Fibroblast of skin of left biceps (primary cell): ENCODE results near the gene KRT10.
"Not testable (repeated sequence)": the region's sequence is repeated elsewhere in the genome, so short reads cannot be mapped to it uniquely, and the experiment has no call there.

ENCODE experiments used
- DNase-seq, 2 experiments: peaks; one replicate each; pipeline ENCODE4 v3.0.0-alpha.2; 2013; ENCODE audit warnings: low read depth in 2 of 2

KRT10 gene

GRCh38 chr17:40822132-40822812 is at the start of gene KRT10:
KRT10 (minus strand) TSS chr17:40822614; CDS start chr17:40822585, 29 bp downstream.
- no peak for DNase-seq

DNA sequence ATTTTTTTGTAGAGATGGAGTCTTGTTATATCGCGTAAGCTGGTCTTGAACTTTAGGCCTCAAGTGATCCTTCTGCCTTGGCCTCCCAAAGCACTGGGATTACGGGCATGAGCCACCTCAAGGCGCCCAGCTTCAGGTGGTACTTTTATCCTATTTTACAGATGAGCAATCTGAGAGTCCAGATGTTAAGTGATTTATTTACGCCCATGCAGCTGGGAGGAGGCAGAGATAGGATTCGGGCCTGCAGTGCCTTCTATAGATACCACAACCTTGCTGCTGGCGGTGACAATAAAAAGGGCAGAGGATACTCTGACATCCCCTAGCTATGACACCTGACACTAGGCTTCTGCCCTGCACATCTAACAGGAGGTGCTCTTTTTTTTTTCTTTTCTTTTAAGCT is 48.9 kb upstream of the KRT10 start:
- DNase-seq = no peak

DNA sequence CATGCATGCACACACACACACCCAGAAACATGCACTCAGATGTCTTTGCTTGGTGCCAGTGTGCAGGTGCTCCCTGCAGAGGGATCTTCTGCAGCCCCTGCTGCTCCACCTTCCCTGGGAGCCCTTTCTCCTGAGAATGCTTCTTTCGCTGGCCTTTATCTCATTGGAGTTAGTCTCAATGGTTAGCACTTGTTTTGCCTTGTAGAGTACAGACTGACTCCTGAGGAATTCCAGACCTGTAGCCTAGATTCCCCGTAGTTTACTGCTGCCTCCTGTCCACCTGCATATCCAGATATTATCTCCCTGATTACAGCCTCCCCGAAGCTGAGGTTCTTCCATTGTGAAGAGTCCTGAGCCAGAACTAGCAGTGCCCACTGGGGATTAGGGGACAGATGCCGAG is 47.7 kb upstream of the KRT10 start:
- DNase-seq = no peak

- no peak for DNase-seq
These were observed 44.4 kb upstream of the KRT10 start, which contains the start of gene KRT12 for GRCh38 chr17:40866838-40867237. KRT12 (minus strand) TSS chr17:40867223; CDS start chr17:40867186, 37 bp downstream.

DNA sequence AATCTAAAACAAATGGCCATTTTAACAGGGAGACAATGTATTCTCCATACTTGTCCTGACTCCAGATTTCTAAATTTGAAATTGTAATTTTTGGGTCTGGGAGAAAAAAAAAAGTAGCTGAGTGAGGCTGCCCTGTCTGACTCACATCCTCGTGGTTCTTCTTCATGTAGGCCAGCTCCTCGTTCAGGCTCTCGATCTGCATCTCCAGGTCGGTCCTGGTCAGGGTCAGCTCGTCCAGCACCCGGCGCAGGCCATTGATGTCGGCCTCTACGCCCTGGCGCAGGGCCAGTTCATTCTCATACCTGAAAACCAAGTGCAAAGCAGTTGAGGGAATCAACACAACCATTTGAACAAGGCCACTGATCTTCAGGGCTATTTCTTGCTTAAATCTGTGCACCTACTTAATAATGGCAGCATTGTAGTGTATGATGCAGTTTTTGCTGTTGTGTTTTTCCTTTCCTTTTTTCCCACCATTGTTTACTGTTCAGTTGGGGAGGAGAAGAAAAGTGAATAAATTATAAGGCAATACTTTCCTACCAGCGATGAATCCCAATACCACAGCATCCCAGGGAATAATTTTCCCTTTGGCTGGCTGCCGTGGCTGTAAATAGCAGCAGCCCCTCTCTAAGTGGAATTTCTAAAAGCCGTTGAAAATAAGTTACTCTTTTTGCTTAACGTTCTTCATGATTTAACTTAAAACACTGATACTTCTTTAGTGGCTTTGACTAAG is 42.4 kb upstream of the KRT10 start:
- DNase-seq = no peak

DNA sequence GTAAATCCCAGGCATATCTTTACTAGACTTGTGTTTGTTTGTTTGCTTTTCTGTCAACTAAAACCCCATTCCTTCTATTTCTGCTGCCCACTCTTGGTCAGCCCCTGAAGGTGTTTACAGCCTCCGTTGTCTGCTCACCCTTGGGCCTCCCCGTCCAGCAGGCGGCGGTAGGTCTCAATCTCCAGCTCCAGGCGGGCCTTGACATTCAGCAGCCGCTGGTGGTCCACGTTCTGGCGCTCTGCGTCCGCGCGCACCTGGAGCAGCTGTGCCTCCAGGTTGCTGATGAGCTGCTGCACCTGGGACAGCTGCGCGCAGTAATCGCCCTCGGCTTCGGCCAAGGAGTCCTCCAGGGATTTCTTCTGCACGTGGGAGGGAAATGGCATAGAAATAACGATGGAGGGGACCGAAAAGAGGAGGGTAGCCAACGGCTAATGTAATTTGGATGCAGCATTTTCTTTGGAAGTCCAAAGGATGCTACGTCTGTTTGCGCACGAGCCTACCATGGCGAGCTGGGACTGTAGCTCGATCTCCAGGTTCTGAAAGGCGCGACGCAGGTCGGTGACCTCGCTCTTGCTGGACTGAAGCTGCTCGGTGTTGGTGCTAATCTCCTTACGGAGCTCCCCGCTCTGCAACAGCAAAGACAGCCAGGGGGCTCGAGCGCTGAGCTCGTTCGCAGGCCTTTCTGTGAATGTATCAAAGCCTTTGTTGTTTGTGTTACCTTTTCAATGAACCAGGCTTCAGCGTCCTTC is 40.7 kb upstream of the KRT10 start:
- DNase-seq = no peak

GRCh38 chr17:40859536-40859935 is 37.1 kb upstream of the KRT10 start:
- DNase-seq = no peak

DNA sequence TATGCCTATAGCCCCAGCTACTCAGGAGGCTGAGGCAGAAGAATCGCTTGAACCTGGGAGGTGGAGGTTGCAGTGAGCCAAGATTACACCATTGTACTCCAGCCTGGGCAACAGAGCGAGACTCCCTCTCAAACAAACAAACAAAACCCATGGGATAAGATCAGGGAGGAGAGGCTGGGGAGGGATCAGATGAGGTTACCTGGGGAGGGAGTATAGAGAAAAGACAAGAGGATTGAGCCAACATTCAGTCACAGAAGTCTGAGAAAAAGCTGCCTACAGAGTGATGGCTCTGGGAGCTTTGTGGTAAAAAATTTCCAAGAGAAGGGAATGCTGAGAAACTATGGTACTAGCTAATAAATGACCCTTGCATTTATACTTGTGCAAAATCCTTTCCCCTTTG is 36.3 kb upstream of the KRT10 start:
- DNase-seq = not testable (repeated sequence)

DNA sequence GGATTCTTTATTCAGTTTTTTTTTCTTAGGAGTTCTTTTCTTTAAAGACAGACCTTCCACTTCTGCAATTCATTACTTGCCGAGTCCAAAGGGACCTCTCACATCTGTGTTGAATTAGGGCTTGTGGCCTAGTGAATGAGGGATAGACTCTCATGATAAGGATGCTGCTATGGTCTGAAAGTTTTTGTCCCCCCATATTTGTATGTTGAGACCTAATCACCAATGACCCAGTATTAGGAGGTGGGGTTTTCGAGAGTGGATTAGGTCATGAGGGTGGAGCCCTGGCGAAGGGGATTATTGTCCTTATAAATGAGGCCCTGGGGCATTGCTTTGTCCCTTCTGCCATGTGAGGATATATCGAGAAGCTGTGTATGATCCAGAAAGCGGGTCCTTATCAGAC is 35.1 kb upstream of the KRT10 start:
- DNase-seq = peak; percentile 56 to 57

- peak; percentile 62 to 70 for DNase-seq
These were observed 31.9 kb upstream of the KRT10 start for GRCh38 chr17:40854175-40854814.

DNA sequence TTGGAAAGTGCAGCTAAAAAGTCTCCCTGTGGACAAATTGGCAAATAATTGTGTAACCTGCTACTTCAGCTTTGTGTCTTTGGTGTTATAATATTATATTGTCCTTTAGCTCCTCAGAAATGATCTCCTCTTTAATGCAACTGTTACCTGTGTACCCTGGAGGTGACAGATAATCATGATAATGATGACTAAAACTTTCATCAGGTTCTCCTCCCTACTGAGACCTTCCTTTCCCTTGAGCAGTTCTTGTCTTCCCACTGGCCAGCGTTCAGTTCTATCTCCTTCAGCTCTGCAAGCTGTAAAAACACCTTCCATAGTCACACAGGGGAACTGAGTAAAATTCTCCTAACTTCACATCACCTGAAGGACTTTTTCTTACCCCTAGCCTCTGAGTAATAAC is 29.9 kb upstream of the KRT10 start:
- DNase-seq = no peak

- DNase-seq = no peak
These were observed 28.0 kb upstream of the KRT10 start for GRCh38 chr17:40850293-40850972.

GRCh38 chr17:40849723-40850122 is 27.3 kb upstream of the KRT10 start:
- no peak for DNase-seq

- DNase-seq = no peak
These were observed 26.3 kb upstream of the KRT10 start for GRCh38 chr17:40848583-40849235.

DNA sequence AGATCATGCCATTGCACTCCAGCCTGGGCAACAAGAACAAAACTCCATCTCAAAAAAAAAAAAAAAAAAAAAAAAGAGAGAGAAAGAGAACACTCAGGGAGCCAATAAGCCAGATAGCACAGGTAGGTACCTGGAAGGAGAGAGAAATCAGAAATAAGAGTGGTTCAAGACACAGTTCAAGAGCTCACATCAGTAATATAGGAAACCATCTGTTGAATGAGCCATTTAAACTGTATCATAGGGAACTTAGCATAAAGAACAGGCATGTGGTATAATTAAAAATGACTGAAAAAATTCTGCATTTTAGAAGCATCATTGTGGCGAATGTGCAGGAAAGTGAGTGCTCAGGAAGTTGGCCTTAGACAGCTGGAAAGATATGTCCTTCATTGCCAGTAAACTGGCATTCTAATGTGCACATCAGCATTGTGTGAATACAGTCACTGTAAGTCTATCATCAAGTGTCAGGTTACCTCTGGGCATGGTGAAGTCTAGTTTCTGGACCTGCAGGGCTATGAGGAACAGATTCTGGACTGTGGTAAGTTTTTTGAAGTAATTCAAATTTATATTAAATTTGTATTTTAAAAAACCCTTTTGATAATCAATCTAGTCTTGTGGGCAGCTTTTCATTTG is 24.2 kb upstream of the KRT10 start:
- DNase-seq = no peak

- DNase-seq = no peak
These were observed 22.3 kb upstream of the KRT10 start for GRCh38 chr17:40844671-40845107.

DNA sequence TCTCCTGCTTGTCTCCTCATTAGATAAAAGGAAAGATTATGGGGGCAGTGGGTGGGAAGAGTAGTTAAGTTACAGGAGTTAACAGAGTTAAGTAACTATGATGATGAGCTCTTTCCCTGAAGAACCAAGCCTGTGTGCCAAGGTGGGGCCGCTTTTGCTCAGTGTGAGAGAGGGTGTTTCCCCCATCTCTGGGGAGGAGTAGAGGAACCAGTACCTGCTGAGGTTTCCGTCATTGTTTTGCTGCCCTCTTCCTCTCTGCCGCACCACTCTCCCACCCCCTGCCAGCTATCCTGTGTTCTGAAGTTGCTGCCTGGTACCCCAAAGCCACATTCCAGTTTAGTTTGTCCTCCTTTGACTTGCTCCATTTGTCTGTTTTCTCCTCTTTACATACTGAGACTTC is 20.8 kb upstream of the KRT10 start:
- no peak for DNase-seq

GRCh38 chr17:40841246-40841645 is 18.8 kb upstream of the KRT10 start:
- peak; percentile 40 to 43 for DNase-seq

- DNase-seq = no peak
These were observed 16.8 kb upstream of the KRT10 start for GRCh38 chr17:40839194-40839593.

GRCh38 chr17:40836020-40836419 is 13.6 kb upstream of the KRT10 start:
- DNase-seq = no peak
